ENCODE results near the gene ADAMTS15.

- no peak for TF ChIP-seq CTCF (IDR thresholded peaks at IDR 0.05)
- no peak for TF ChIP-seq POLR2A (IDR thresholded peaks at IDR 0.05)
Observed at GRCh38 chr11:130458410-130458729, 9.9 kb downstream of the ADAMTS15 start.

All from upper lobe of left lung (tissue), 4 donors.